ENCODE results near the gene PCDHGC5. TPM values are rescaled to one million over a fixed set of nuclear protein-coding genes. Genes with fewer than 3 reads are reported as not detected.

Gene PCDHGC5
- total RNA-seq, 2 donors from 2014 or later, result 2.0 to 3.1 TPM

GRCh38 chr5:141507387-141508091 is 18.7 kb downstream of the PCDHGC5 start:
- DNase-seq, result peak in 1 of 4 donors; percentile 26
- WGBS, 2 donors, result 82 to 83% methylated on average over 11 of the region's 11 CpGs
- no peaks in the 10 kb centered on the region for H3K36me3 ChIP-seq (replicated peaks in 1 of 2; ENCODE audit: insufficient read depth in 1 of 2, low read depth in 2 of 2)
- peak overlapping the region in 2 of 4 donors; percentile 16 to 38 for H3K27ac ChIP-seq
- H3K4me3 ChIP-seq, result no peak overlapping the region
- no peak for TF ChIP-seq POLR2A (IDR thresholded peaks at IDR 0.05)
- TF ChIP-seq, protein P1, sequence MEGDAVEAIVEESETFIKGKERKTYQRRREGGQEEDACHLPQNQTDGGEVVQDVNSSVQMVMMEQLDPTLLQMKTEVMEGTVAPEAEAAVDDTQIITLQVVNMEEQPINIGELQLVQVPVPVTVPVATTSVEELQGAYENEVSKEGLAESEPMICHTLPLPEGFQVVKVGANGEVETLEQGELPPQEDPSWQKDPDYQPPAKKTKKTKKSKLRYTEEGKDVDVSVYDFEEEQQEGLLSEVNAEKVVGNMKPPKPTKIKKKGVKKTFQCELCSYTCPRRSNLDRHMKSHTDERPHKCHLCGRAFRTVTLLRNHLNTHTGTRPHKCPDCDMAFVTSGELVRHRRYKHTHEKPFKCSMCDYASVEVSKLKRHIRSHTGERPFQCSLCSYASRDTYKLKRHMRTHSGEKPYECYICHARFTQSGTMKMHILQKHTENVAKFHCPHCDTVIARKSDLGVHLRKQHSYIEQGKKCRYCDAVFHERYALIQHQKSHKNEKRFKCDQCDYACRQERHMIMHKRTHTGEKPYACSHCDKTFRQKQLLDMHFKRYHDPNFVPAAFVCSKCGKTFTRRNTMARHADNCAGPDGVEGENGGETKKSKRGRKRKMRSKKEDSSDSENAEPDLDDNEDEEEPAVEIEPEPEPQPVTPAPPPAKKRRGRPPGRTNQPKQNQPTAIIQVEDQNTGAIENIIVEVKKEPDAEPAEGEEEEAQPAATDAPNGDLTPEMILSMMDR (IDR thresholded peaks at IDR 0.05), result no peak
- ATAC-seq, result no peak
- no peaks in the 10 kb centered on the region for H3K27me3 ChIP-seq
- H3K4me1 ChIP-seq, result peaks cover 6% of the 10 kb centered on the region
- intact Hi-C loops (cut with DNase I), result no loop called here
- H3K9me3 ChIP-seq, result no peaks in the 10 kb centered on the region

GRCh38 chr5:141508440-141508797 is 19.5 kb downstream of the PCDHGC5 start:
- no peak overlapping the region for H3K4me3 ChIP-seq
- H3K27me3 ChIP-seq, result no peaks in the 10 kb centered on the region
- no peak for TF ChIP-seq POLR2A (IDR thresholded peaks at IDR 0.05)
- TF ChIP-seq, protein P1 (IDR thresholded peaks at IDR 0.05), result no peak
- ATAC-seq, result no peak
- H3K27ac ChIP-seq, result peak overlapping the region in 2 of 4 donors; percentile 18 to 38
- peaks cover 12% of the 10 kb centered on the region for H3K4me1 ChIP-seq
- DNase-seq, result no peak
- intact Hi-C loops (cut with DNase I), result no loop called here
- 68 to 76% methylated on average over 9 of the region's 9 CpGs for WGBS, 2 donors
- no peaks in the 10 kb centered on the region for H3K9me3 ChIP-seq
- H3K36me3 ChIP-seq (replicated peaks in 1 of 2; ENCODE audit: insufficient read depth in 1 of 2, low read depth in 2 of 2), result no peaks in the 10 kb centered on the region

- DNase-seq (peak in 2 of 4 donors; percentile 26 to 28), ATAC-seq (peak; percentile 16)
- no peaks in the 10 kb centered on the region for H3K36me3 ChIP-seq (replicated peaks in 1 of 2; ENCODE audit: insufficient read depth in 1 of 2, low read depth in 2 of 2)
- H3K4me1 ChIP-seq, result peaks cover 18% of the 10 kb centered on the region
- 64 to 70% methylated on average over 22 to 23 of the region's 23 CpGs for WGBS, 2 donors
- H3K4me3 ChIP-seq, result no peak overlapping the region
- intact Hi-C loops (cut with DNase I), result no loop called here
- H3K27ac ChIP-seq, result peak overlapping the region in 2 of 4 donors; percentile 18 to 38
- H3K9me3 ChIP-seq, result no peaks in the 10 kb centered on the region
- TF ChIP-seq, protein P1 (IDR thresholded peaks at IDR 0.05), result no peak
- no peak for TF ChIP-seq POLR2A (IDR thresholded peaks at IDR 0.05)
- no peaks in the 10 kb centered on the region for H3K27me3 ChIP-seq
Measured at GRCh38 chr5:141508798-141509611, 20.1 kb downstream of the PCDHGC5 start.

DNA sequence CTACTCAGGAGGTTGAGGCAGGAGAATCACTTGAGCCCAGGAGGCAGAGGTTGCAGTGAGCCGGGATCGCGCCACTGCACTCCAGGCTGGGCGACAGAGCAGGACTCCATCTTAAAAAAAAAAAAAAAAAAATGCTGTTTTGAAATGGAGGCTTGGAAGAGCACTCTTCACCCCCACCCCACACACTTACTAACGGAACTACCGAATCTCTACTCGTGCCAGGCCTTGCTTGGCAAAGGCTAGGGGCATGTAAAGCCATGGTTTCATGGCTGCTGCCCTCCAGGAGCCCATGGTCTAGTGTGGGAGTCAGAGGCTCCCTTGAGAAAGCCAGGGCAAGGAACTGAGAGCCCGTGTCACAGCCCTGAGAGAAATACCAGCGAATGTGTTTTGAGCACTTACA is 21.3 kb downstream of the PCDHGC5 start:
- intact Hi-C loops (cut with DNase I), result loop anchor here (10.0 kb wide), 1 partner anchor 95 kb away; the partner anchor contains the start of genes PCDHGA10 and PCDHGB7
- 90 to 96% methylated on average over 9 of the region's 9 CpGs for WGBS, 2 donors
- H3K9me3 ChIP-seq, result no peaks in the 10 kb centered on the region
- no peaks in the 10 kb centered on the region for H3K27me3 ChIP-seq
- DNase-seq (no peak), ATAC-seq (no peak)
- no peaks in the 10 kb centered on the region for H3K36me3 ChIP-seq (replicated peaks in 1 of 2; ENCODE audit: insufficient read depth in 1 of 2, low read depth in 2 of 2)
- H3K27ac ChIP-seq, result no peak overlapping the region
- no peak overlapping the region for H3K4me3 ChIP-seq
- TF ChIP-seq POLR2A (IDR thresholded peaks at IDR 0.05), result no peak
- TF ChIP-seq, protein P1 (IDR thresholded peaks at IDR 0.05), result no peak
- peaks cover 24% of the 10 kb centered on the region for H3K4me1 ChIP-seq

All from body of pancreas (tissue), 4 donors.